HG03064 (cell line): ENCODE measurements around the gene NDOR1.

ENCODE experiments used
- ATAC-seq: cut with Tn5 transposase; IDR thresholded peaks from one replicate; pipeline ENCODE4 v1.9.1; 2021; ENCODE audit warnings: low read depth; ENCODE audit not compliant: unreplicated experiment

Gene NDOR1

GRCh38 chr9:137167277-137167746, 38.2 kb upstream of the NDOR1 start:
- no peak for ATAC-seq

DNA sequence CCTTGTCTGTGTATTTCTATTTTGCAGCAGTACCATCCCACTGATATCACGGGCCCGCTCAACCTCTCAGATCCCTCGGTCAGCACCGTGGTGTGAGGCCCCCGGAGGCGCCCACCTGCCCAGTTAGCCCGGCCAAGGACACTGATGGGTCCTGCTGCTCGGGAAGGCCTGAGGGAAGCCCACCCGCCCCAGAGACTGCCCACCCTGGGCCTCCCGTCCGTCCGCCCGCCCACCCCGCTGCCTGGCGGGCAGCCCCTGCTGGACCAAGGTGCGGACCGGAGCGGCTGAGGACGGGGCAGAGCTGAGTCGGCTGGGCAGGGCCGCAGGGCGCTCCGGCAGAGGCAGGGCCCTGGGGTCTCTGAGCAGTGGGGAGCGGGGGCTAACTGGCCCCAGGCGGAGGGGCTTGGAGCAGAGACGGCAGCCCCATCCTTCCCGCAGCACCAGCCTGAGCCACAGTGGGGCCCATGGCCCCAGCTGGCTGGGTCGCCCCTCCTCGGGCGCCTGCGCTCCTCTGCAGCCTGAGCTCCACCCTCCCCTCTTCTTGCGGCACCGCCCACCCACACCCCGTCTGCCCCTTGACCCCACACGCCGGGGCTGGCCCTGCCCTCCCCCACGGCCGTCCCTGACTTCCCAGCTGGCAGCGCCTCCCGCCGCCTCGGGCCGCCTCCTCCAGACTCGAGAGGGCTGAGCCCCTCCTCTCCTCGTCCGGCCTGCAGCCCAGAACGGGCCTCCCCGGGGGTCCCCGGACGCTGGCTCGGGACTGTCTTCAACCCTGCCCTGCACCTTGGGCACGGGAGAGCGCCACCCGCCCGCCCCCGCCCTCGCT, 37.5 kb upstream of the NDOR1 start:
- ATAC-seq: no peak

DNA sequence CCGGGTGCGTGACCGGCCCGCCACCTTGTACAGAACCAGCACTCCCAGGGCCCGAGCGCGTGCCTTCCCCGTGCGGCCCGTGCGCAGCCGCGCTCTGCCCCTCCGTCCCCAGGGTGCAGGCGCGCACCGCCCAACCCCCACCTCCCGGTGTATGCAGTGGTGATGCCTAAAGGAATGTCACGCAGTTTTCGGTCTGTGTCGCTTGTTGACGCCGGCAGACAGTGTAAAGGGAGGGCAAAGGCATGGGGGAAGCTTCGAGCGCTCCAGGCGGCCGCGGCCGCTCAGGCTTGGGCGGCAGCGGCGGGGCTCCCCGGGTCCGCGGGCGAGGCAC, 37.0 kb upstream of the NDOR1 start:
- no peak for ATAC-seq

DNA sequence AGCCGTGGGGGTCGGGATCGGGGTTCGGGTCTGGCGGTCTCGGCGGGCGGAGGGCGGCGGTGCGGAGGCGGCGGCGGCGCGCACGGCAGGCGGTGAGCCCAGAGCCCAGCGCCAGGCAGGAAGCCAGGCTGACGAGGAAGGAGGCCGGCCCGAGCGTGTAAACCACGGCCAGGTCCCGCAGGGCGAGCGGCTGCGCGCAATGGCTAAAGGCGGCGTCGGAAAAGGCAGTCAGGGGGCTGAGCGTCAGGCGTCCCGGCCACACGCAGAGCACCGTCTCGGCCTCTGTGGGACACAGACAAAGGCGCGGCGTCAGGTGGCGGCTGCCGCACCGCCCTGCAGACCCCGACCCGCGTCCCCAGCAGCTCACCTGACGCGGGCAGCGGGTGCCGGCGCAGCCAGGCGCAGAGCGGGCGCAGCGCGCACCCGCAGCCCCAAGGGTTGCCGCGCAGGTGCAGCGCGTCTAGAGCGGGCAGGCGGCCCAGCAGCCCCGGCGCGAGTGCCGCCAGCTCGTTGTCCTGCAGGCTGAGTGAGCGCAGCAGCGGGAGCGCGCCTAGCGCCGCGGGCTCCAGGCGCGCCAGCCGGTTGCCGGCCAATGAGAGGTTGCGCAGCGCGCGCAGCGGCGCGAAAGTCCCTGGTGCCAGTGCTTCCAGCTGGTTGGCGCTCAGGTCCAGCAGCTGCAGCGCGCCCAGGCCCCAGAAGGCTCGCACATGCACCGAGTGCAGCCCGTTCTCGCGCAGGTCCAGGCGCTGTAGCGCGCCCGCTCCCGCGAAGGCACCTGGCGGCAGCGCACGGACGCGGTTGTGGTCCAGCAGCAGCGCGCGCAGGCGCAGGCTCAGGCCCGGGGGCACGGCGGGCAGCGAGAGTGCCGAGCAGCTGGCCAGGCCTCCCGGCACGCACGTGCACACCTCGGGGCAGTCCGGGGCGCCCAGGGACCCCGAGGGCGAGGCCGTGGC, 36.3 kb upstream of the NDOR1 start:
- ATAC-seq: no peak

- ATAC-seq: no peak
These were observed 35.6 kb upstream of the NDOR1 start, which contains the start of gene LRRC26 for GRCh38 chr9:137169896-137170358. Gene LRRC26 (minus strand): TSS chr9:137170051. CDS start chr9:137169943, 108 bp downstream.

- no peak for ATAC-seq
These were observed 34.9 kb upstream of the NDOR1 start for GRCh38 chr9:137170486-137171148.

DNA sequence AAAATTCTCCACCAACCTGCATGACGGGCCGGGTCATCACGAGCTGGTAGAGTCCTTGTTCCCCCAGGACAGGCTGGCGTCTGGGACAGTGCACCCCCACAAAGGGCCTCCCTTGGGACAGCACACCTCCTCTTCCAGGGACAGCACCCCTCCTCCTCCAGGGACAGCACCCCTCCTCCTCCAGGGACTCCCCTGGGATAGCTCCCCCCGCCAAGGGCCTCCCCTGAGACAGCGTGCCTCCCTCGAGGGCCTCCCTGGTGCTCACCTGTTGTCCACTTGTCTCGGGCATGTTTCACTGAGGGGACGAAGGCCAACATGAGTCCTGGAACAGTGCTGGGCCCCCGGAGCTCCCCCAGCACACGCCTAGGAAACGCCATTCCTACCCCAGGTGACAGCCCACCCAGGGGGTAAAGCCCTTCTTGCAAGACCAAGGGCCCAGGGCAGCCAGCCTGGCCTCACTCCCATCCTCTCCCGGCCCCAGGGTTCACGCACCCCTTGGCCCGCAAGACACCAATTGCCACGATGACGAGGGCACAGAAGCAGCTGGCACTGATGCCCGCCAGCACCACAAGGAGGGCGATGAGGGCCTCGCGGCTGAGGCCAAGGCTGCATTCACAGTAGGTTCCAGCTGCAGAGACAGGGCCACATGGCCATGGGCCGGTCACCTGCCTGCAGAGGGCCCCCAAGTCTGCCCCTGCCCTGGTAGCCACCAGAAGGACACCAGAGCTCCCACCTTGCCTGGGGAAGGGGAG, 34.2 kb upstream of the NDOR1 start:
- ATAC-seq: no peak

GRCh38 chr9:137172901-137173795, 32.4 kb upstream of the NDOR1 start:
- ATAC-seq: no peak

DNA sequence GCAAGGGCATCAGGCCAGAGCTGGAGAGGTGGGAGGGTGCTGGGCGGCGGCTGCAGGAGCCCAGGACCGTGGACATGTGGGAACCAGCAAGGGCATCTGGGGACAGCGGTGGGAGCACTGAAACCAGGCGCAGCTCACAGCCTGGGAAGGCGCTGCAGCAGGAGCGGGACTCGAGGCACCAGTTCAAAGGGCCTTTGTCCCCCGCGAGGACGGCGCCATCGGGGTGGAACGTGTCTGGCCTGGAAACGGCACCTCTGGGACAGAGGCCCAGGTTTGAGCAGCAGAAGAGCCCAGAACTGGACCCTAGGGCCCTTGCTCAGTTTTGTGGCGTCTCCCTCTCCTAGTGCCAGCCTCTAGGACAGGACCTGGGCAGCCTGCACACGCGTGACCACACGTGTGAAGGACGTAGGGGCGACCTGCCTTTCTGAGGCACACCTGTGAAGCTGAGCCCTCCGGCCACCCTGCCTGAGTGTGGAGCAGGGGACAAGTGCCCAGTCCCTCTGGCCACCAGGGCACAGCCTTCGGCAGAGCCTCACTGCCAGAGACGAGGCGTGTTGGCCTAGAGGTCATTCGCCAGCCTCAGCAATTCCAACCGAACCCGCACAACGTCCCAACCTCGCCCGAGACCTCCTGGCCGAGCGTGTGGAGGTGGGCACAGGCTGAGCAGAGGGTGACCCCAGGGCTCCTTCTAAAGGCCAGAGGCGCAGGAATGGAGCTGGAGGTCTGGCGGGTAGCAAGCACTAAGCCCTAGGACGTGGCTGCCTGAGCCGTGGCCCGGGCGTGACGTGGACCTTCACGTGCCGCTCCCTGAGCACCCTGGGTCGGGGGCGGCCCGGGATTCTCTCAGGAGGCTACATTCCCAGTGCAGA, 31.5 kb upstream of the NDOR1 start:
- no peak for ATAC-seq

DNA sequence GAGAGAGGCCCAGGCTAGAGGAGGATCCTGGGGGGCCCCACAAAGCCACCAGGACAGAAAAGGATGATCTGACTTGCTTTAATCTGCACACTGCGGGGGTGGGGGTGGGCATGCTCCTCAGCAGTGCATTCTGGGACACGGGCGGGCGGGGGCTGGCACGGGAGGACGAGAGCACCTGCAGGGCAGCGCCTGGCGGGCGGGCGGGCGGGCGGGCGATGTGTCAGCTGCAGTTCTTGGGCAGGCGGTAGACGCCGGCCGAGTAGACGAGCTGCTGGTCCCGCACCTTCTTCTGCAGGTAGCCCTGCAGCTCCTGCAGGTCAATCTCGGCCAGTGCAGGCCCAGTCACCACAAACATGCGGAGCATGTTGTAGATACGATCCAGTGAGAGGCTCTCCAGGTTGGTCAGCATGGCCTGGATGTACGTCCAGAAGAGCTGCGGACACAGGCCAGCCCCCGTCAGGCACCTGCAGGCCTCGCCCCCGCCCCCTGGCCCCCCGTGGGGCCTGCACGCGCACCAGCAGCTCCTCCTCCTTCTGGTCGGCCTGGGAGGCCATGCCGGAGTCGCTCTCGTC, 30.7 kb upstream of the NDOR1 start:
- no peak for ATAC-seq

GRCh38 chr9:137175345-137175961, 30.0 kb upstream of the NDOR1 start:
- no peak for ATAC-seq

GRCh38 chr9:137176302-137177182, 29.0 kb upstream of the NDOR1 start:
- ATAC-seq: no peak

- no peak for ATAC-seq
These were observed 27.1 kb upstream of the NDOR1 start for GRCh38 chr9:137178201-137178938.

DNA sequence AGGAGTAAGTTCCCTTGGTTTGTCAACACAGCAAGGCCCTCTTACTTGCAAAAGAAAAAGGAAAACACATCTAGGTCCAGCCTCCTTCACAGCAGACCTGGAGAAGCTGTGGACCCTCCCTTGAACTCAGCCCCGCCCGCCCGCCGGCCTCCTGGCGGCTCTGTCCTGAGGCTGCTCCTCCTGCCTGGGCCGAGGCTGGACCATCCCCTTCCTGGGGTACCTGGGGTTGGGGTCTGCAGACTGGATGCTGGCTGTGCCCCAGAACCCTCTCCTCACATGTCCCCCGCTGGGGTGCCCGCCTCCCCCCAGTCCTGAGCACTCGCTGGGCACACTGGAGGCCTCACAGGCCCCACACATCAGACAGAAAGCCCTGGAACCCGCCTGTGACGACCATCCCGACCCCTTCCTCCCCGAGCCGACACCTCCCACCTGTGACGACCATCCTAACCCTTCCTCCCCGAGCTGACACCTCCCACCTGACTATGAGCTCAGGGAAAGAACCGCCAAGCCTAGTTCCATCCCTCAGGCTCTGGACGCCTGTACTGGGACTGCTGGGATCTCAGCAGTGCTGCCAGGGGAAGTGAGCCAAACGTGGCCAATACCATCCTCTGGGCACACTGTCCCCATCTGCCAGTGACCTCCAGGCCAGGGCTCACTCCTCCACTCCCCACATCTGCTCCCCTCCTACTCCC, 26.4 kb upstream of the NDOR1 start:
- ATAC-seq: no peak

GRCh38 chr9:137179761-137180160, 25.7 kb upstream of the NDOR1 start:
- ATAC-seq: no peak
